Psoas muscle (tissue), 8 donors: ENCODE results near the gene RASGRF2. TPM values are rescaled to one million over a fixed set of nuclear protein-coding genes. Genes with fewer than 3 reads are reported as not detected.

Source experiments
- ATAC-seq, 4 donors: fragments of 200-7000 bp; cut with Tn5 transposase; one replicate each; pipeline ENCODE4 v1.9.1; 2020; ENCODE audit warnings: moderate library complexity in 3 of 4, mild to moderate bottlenecking in 2 of 4
- DNase-seq, 2 donors: peaks; one replicate each; pipeline ENCODE4 v3.0.0-alpha.2; 2020
- H3K27ac ChIP-seq: fragments of 200-600 bp; one replicate; pipeline ENCODE4 v1.8.0; 2022
- H3K27me3 ChIP-seq, 3 donors: fragments of 200-600 bp in 1 of 3; one replicate each; pipeline versions ENCODE4 v1.6.1 to v1.8.0; 2013 to 2022; ENCODE audit warnings: low read length in 2 of 3, mild to moderate bottlenecking in 2 of 3, moderate library complexity in 1 of 3; ENCODE audit not compliant: insufficient read depth in 3 of 3
- H3K36me3 ChIP-seq, 2 donors: fragments of 200-600 bp in 1 of 2; one replicate each; pipeline versions ENCODE4 v1.6.1 to v1.8.0; 2013 to 2022; ENCODE audit warnings: low read depth in 1 of 2, mild to moderate bottlenecking in 1 of 2, moderate library complexity in 1 of 2; ENCODE audit not compliant: insufficient read depth in 1 of 2
- H3K4me1 ChIP-seq: fragments of 200-600 bp; one replicate; pipeline ENCODE4 v1.8.0; 2022
- H3K4me3 ChIP-seq: fragments of 200-600 bp; one replicate; pipeline ENCODE4 v1.8.0; 2022; ENCODE audit warnings: mild to moderate bottlenecking
- H3K9me3 ChIP-seq: fragments of 200-600 bp; one replicate; pipeline ENCODE4 v1.8.0; 2022
- whole genome bisulfite sequencing, 3 donors: extraction: QIAGEN DNeasy Blood & Tissue Kit; methylation state at CpG; one replicate each; pipeline versions ENCODE4 v1.1.6 to v1.1.7; 2013; 5-methylcytosine and 5-hydroxymethylcytosine counted together
- intact Hi-C, 2 donors: fragments of 100-400 bp; cut with DNase I; formaldehyde crosslinking; loops; one replicate each; pipeline versions ENCODE4 v1.11.0 to v1.14.2; 2022
- polyA plus RNA-seq, 3 donors: library from polyadenylated mRNA; stranded (reverse); fragments of 200-250 nt; gene quantifications; one replicate each; pipeline ENCODE4 v1.2.3, GENCODE V29; 2013
- total RNA-seq, 4 donors: library from RNA; stranded (reverse); fragmentation: NEBNext Ultra II Directional in 2 of 4; extraction: Animal tissue kit (Norgen Biotek cat#: 25700) in 2 of 4; gene quantifications; one replicate each; pipeline versions ENCODE4 v1.2.1 to v1.2.4, GENCODE V29; 2021 to 2023
- TF ChIP-seq, protein P1 (sequence below): fragments of 200-600 bp; IDR thresholded peaks from one replicate; pipeline ENCODE4 v1.8.0; 2022; ENCODE audit warnings: antibody characterized with exemption
- donor health status: healthy with polysubstance abuse.
- donor health status: DM: no; HTN: no; CAD: no; lungs with moderate emphysema.
- donor health status: Bipolar disorder and iron deficiency.
- donor health status: healthy.
- donor health status: DM: yes; HTN: yes; CAD: no.
- donor health status: DM: no; HTN: no; CAD: no.
- donor health status: DM: no; HTN: no; CAD: no.
- donor health status: DM: yes; HTN: yes; CAD: no.

RASGRF2 gene
- total and polyA plus RNA-seq, 7 donors: 2.0 to 6.2 (median 3.2) TPM

DNA sequence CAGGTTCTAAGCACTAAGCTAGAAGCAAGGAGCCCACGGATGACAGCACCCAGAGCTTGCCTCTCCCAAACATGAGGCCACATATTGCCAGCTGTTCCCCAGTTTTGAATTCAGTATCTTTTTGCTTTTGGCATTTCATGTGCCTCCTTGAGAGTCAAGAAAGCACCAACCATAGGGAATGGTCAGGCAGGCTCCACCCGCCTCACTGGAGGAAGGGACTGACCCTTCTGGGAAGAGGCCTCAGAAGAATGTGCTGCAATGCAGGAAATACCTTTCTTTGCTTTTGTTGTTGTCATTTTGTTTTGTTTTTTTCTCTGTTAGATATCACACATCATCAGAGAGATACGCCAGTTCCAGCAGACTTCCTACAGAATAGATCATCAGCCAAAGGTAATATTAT lies 259.2 kb downstream of the RASGRF2 start:
- Histone ChIP-seq H3K4me3 (no peak overlapping the region), H3K4me1 (no peaks in the 10 kb centered on the region), H3K9me3 (no peaks in the 10 kb centered on the region), H3K27me3 (no peaks in the 10 kb centered on the region), H3K27ac (no peak overlapping the region), H3K36me3 (no peaks in the 10 kb centered on the region)
- TF ChIP-seq, protein P1, sequence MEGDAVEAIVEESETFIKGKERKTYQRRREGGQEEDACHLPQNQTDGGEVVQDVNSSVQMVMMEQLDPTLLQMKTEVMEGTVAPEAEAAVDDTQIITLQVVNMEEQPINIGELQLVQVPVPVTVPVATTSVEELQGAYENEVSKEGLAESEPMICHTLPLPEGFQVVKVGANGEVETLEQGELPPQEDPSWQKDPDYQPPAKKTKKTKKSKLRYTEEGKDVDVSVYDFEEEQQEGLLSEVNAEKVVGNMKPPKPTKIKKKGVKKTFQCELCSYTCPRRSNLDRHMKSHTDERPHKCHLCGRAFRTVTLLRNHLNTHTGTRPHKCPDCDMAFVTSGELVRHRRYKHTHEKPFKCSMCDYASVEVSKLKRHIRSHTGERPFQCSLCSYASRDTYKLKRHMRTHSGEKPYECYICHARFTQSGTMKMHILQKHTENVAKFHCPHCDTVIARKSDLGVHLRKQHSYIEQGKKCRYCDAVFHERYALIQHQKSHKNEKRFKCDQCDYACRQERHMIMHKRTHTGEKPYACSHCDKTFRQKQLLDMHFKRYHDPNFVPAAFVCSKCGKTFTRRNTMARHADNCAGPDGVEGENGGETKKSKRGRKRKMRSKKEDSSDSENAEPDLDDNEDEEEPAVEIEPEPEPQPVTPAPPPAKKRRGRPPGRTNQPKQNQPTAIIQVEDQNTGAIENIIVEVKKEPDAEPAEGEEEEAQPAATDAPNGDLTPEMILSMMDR: no peak
- intact Hi-C loops: no loop called here
- 95 to 99% (median 97%) methylated on average over 3 of the region's 3 CpGs for WGBS, 3 donors
- ATAC-seq (no peak), DNase-seq (no peak)

DNA sequence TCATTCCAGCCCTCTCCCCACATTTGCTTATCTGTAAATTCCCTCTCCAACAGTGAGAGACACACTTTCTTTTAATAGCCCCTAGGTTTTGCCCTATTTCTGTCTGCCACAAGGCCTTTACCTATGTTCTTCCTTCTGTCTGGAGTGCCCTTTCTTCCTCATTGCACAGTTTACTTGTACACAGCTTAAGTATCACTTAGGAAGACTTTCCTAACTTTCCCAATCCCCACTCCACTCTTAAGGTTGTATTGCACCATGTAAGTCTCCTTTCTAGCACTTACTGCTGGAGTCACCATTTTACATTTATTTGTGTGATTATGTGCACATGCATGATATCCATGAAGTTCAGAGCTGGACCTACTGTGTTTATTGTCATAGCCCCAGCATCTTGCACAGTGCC lies 262.1 kb downstream of the RASGRF2 start:
- TF ChIP-seq, protein P1: no peak
- Histone ChIP-seq H3K9me3 (no peaks in the 10 kb centered on the region), H3K27ac (no peak overlapping the region), H3K27me3 (no peaks in the 10 kb centered on the region), H3K36me3 (no peaks in the 10 kb centered on the region), H3K4me1 (no peaks in the 10 kb centered on the region), H3K4me3 (no peak overlapping the region)
- ATAC-seq (no peak), DNase-seq (no peak)
- intact Hi-C loops: no loop called here

DNA sequence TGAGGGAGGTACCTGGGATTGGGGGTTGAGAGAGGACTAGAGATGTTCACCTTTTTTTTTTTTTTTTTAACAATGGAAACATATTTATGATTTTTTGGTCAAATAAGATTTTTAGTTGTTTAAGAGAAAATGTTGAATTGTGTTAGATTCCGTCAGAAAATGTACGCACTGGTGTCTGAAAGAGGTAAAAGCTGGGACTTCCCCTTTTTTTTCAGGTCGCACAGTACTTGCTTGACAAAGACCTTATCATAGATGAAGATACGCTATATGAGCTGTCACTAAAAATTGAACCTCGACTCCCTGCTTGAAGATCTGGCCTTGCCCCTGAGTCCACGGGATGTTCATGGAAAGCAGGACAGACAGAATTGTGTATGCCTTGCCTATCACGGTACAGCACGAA lies 265.3 kb downstream of the RASGRF2 start:
- no peak overlapping the region for H3K27ac ChIP-seq
- WGBS, 3 donors: 92 to 95% (median 93%) methylated on average over 8 of the region's 8 CpGs
- intact Hi-C loops: no loop called here
- no peaks in the 10 kb centered on the region for H3K27me3 ChIP-seq
- H3K4me3 ChIP-seq: no peak overlapping the region
- H3K4me1 ChIP-seq: no peaks in the 10 kb centered on the region
- ATAC-seq (no peak), DNase-seq (no peak)
- TF ChIP-seq, protein P1: no peak
- H3K36me3 ChIP-seq: no peaks in the 10 kb centered on the region
- no peaks in the 10 kb centered on the region for H3K9me3 ChIP-seq

GRCh38 chr5:81226286-81226685 lies 266.1 kb downstream of the RASGRF2 start:
- Histone ChIP-seq H3K9me3 (no peaks in the 10 kb centered on the region), H3K27ac (no peak overlapping the region), H3K27me3 (no peaks in the 10 kb centered on the region), H3K36me3 (no peaks in the 10 kb centered on the region), H3K4me1 (no peaks in the 10 kb centered on the region), H3K4me3 (no peak overlapping the region)
- TF ChIP-seq, protein P1: no peak
- intact Hi-C loops: no loop called here
- WGBS, 3 donors: 65 to 93% (median 80%) methylated on average over 2 of the region's 2 CpGs
- ATAC-seq (no peak), DNase-seq (no peak)

GRCh38 chr5:81226949-81227348 lies 266.8 kb downstream of the RASGRF2 start:
- DNase-seq: no peak
- Histone ChIP-seq H3K9me3 (no peaks in the 10 kb centered on the region), H3K4me1 (peaks cover 5% of the 10 kb centered on the region), H3K27ac (no peak overlapping the region), H3K36me3 (no peaks in the 10 kb centered on the region), H3K4me3 (no peak overlapping the region), H3K27me3 (no peaks in the 10 kb centered on the region)
- intact Hi-C loops: no loop called here
- TF ChIP-seq, protein P1: no peak
- ATAC-seq: no peak
- 61 to 76% (median 61%) methylated on average over 1 of the region's 1 CpG for WGBS, 3 donors
